GM19351 (cell line): ENCODE results near the gene ANTXR1.
A peak's percentile ranks its signal among the peaks of the same experiment; 100 is the strongest.
"Not testable (repeated sequence)": the region's sequence is repeated elsewhere in the genome, so short reads cannot be mapped to it uniquely, and the experiment has no call there.

Experiments
- ATAC-seq: cut with Tn5 transposase; IDR thresholded peaks from one replicate; pipeline ENCODE4 v1.9.1; 2021; ENCODE audit warnings: mild to moderate bottlenecking, moderate library complexity; ENCODE audit not compliant: unreplicated experiment

Gene ANTXR1

DNA sequence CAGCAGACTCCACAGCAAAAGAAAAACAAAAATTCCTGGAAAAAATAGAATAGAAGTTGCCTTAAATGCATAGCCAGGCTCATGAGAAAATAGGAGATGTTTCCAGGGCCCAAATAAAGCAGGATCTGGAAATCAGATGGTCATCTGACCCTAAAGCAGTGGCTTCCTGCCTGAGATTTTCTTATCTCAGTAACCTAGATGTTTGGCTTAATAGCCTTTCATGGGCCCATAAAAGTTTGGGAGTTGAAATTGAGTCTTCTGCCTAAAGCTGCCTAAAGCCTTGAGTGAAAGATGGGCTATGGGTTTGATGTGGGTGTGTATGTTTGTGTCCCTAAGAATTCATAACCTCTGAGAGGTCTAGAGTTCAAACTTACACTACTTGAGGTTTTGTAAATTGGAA is 149.1 kb downstream of the ANTXR1 start:
- ATAC-seq: no peak

DNA sequence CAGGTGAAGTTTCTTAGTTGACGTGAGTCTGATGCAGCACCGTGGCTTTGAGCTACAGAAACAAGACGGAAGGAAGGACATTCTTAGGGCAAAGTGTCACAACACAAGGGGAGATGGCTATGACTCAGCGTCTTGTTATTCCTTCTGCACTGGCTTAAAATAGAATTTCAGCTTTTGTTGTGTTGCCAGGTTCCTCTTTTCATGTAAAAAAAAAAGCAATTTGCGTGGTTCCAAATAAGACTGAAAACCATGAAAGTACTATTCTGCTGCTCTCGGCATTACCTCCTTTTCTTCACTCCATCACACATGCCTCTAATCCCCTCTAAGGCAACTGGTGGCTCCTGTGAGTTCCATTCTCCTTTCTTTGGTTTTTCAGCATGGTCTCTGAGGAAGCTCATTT is 150.1 kb downstream of the ANTXR1 start:
- ATAC-seq: peak; percentile 67

DNA sequence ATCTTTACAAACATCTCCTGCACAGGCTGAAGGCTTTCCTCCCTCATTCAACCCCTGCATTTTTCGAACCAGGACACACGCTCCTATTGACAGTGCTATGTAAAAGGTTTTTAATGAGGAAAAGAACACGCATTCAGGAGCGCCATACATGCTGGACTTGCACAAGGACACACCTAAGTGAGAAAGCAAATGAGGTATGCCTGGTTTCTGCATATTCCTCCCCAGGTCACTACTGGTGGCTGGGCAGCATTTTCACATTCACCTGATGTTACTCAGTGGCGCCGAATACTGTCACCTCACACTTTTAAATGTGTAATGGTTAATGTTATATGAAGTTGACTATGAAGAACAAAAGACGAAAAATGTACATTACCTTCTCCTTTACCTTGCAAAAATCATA is 150.6 kb downstream of the ANTXR1 start:
- no peak for ATAC-seq

DNA sequence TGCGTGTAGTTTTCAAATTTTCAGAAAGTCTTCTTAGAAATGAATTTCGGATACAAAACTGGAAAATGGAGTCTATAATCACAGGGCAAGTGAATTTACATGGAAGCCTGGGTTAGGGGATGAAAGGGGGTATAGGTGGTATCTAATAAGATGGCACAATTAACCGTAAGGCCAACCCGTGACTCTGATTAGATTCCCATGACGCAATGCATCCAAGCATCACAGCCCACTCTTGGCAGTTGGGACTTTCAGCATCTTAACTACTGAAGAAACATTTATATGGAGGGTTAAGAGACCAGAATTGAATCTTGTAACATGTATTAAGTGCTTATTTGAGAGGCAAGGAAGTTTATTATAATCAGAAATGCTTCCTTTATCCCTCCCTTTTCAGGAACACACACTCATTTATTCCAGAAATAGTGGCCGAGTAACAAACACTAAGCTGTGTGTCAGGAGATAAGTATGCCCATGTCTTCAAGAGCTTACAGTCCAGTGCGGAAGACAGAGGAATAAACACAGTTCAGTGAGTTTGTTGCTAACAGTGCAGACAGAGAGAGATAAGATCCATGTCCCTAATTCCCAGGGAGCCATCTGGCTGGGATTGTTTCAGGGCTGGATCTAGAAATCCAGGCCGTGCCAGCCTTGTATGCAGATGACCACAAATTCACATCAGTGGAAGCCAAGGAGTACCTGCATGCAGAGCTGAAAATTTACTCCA is 151.2 kb downstream of the ANTXR1 start:
- ATAC-seq: no peak

DNA sequence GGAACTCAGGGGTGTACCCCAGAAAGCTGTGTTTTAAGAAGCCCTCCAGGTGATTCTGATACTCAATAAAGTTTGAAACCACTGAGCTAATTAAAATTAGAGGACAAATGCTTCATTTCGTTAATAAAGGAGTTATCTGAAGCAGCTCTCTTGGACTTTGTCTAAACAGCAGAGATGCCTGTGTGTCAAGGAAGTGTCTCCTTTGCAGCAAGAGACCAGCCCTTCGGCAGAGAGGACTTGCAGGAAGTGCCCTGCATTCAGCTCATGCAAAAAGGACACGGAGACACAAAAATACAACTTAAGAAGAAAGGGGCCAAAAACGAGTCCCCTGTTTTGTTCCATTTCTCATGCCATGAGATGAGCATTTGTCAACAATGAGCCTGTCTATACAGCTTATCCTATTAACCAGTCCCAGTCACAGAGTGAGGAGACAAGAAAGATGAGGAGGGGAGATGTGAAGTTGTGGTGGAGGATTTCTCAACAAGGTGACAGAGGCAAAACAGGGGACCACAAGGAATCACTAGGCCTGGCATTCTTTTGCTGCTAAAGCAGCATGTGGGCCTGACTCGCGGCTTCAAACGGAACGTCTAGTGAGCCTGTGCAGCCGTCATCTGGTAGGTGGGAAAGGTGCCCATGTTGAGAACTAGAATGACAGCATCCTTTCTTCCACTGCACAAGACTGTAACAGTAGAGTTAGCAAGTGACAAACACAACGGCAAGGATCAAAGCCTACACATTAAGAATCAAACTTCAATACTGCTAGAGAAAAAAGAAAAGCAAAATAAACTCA is 152.3 kb downstream of the ANTXR1 start:
- ATAC-seq: no peak

DNA sequence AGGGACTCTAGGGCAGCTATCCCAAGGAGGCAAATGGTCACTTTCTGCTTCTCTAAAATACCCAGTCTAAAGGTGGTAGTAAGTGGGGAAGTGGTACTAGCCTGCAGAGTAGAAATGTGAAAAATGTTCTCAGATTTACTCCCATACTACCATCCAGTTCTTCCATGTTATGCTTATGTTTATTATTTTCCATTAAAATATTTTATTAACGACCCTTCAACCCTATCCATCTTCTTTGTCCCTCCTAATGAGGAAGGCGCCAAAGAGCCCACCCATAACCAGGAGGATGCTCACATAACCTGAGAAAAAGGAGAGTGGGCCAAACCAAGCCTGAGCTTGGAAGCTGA is 153.5 kb downstream of the ANTXR1 start:
- no peak for ATAC-seq

DNA sequence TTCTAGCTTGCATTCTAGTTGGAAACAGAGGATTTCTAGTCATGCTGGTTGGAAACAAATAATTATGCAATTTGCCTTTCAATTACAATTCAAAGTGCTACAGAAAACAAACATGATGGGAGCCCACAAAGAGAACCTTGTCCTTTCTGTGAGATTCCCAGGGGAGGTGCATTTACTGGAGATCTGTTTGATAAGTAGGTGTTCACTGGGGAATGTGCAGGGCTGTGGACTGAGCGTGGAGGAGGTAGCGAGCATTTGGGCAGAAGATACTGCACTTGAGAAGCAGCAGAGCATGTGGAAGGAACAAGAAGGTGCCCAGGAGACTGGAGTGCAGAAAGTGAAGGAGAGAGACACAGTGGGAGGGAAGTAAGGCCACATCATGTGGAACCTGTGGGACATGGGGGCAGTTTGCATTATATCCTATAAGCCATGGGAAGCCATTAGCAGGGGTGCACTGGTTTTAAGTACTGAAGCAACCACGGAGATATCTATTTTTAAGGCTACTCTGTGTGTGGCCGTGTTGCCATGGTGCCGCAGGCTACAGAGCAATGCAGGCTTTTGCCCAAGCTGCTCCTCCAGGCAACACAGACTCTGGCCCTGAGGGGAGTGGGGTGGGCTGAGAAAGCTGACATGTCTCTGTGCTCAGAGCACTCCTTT is 154.0 kb downstream of the ANTXR1 start:
- ATAC-seq: no peak

DNA sequence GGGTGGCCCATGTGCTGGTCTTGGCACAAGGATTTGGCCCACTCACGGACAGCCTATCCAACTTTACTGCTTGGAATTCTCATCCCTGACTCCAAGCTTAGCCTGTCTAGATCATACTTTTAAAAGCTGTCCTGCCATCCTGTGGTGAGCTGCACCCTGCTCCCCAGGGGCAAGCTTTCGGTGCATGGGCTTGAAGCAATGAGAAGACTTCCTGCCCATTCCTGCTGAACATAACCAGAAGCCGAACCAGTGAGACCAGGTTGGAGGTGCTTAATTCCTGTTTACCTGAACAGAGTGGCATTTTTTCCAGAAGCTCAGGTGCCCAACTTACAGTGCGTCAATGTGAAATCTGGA is 154.5 kb downstream of the ANTXR1 start:
- ATAC-seq: no peak

DNA sequence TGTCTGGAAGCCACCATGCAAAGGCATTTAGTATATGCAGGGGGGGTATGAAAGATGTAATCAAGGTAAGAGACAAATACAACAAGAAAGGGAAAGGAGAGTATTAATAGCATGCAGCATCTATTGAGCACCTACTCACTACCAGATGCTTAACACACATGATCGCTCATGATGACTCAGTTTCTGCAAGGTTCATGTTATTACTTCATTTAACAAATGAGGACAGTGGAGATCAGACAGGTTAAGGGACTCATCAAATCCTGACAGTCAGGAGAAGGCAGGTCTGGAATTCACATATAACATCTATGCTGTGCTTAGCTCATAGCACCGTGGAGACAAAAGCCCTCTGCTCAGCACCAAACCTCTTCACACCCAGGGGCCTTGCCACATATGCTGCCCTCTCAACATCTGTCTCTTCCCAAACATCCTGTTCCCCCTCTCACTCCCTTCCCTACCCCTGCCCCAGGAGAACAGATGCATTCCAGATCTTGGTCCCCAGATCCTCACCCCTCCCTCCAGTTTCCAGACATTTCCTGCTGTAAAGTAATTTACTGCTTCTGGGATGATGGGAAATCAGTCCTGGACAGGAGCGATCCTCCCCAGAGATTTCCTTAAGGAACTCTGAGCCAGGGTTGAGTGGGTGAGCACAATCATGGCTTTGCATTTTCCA is 155.3 kb downstream of the ANTXR1 start:
- ATAC-seq: no peak

DNA sequence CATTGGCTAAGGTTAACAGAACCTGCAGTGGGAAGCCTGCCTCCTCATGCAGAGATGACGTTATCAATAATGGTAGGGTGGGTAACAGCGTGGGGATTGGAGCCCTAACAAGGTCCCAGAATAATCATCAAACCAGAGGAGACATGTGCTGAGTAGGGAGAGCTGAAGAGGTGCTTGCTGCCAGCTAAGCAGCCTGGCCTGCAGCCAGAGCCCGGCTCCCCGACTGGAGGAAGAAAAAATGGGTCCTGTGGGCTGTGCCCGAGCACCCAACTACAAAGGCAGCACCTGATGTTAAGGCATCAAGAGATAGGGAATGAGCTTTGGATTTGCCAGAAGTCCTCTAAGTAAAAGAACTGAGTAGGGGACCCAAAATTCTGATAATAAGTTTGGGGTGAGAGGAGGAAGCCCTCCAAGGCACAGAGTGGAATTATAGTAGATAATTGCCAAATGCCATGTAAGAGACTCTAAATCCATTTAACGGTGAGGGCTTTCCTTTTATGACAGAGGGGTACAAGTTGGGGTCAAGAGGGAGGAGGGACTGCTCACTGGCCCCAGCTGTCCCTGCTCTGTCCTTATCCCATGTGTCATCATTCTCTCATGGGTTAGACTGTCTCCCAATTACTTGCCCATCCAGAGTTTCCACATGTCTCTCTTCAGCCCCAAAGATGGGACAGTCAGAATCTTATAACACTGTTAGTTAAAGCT is 156.1 kb downstream of the ANTXR1 start:
- no peak for ATAC-seq

DNA sequence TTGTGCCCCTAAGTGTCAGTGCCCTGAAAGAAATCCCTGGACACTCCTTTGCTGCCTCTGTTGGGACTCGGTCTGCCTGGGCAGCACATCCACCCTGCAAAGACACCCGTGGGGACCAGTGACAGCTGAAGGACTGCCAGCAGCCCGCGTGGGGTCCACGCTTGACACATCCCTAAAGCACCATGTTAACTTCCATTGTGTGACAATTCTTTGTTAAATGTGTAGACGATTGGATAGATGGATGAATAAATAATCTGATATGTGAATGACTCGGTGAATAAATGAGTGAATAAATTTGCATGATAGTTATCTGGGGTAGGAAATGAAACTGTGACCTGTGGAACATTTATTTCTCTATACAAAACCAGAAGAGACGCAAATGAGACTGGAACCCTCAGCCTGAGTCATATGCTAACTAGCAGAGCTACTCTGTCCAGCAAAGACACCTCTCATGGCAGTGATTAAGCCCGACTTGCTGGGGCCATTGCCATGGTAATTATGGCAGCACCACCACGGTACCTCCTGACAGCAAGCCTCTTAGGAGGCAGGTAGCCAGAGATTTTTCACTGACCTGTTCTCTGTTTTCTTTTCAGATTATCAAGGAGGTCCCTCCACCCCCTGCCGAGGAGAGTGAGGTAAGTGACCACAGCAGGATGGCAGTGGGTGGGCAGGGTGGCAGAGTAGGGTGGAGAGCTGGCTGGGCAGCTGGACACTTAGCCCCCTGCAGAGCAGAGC is 156.8 kb downstream of the ANTXR1 start:
- ATAC-seq: no peak

DNA sequence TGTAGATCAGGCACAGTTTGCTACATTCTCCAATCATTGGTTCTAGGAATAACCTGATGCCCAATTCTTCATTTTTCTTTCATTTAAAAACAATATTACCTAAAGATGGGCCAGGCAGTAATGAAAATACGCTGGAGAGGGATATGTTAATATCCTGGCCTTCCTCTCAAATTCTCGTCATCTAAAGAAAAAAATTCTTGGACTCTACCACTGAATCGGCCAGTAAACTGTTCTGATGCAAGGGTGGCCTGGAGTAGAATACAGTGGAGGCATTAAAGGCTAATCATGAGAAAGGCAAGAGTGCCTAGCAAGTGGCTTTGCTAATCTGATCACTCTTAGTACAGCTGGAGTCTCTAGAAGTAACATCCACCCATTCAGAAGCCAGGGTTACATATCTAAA is 157.7 kb downstream of the ANTXR1 start:
- ATAC-seq: no peak

DNA sequence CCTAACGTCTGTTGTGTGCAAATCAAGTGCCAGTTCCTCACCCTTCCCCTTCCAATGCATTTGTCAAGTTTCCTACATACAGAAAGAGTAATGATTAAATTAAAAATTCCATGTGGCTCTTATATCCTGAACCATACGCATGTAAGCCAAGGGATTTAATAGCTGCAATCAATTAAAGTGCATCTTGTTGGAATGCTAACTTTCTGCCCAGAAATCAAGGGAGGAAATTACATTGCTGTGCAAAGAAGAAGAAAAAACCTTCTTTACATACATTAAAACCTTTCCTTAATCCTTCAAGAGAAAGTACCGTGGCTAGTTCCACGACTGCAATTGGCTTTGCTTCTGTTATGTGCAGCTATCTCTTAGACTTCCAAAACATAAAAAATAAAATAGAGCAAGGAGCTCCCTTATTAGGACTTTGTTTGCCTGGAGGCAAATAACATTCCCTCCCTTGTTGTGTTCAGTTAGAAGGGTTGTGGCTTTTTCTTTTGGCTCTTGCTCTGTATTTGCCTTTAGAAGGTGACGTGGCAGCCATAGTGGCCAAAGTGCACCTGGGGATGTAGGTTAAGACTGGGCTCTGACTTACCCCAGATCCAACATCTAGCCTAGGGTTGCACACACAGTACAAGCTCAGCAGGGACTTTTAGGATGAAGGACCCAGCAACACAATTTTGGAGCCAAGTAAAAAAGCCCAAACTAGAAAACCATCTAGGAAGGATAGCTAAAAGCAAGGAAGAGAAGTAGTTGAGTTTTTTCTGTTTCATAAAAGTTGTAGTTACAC is 158.3 kb downstream of the ANTXR1 start:
- ATAC-seq: no peak

DNA sequence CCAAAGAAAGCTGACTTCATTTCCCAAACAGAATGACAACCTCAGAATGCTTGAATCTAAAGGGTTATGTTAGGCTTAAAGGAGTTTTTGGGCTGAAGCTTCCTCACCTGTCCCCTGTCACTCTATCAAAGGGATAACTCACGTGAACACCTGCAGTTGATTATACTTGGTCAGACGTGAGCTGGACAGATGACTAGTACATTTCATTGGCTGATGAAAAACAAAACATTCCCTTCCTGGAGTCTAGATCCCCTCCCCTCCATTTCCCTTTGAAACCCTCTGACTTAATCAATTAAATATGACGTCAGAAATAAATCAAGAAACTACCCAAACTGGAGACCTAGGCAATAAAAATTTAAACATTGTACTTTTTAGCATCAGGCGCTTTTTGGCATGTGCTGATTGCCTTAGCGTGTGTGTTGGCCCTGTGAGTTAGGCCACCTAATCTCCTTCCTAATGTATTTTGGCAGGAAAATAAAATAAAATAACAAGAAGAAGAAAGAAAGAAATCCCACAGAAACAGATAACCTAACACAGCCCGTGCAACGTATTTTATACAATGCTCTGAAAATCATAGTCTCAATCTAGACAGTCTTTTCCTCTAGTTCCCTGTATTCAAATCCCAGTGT is 159.0 kb downstream of the ANTXR1 start:
- no peak for ATAC-seq

DNA sequence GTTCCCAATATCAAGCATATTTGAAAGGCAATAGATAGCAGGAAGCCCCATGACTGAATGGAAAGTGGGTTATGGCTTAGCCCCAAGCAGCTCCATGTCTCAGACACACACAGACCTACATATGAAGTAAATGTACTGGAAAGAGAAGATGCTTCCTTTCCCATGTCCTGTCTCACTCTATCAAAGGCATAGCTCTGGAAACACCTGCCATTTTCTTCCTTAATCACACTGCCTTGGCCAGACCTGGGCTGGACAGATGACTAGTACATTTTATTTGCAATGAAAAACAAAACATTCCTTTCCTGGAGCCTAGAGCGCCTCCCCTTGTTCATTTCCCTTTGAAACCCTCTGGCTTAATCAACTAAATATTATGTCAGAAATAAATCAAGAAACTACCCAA is 160.7 kb downstream of the ANTXR1 start:
- no peak for ATAC-seq

DNA sequence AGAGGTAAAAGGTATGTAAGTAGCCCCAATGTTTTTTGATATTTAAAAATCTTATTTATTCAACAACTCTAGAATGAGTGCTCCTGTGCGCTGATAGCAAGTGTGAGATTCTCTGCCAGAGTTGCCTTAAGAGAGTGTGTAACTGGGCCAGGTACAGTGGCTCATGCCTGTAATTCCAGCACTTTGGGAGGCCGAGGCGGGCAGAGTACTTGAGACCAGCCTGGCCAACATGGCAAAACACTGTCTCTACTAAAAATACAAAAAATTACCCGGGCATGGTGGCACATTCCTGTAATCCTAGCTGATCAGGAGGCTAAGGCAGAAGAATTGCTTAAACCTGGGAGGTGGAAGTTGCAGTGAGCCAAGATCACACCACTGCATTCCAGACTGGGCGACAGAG is 161.2 kb downstream of the ANTXR1 start:
- not testable (repeated sequence) for ATAC-seq

DNA sequence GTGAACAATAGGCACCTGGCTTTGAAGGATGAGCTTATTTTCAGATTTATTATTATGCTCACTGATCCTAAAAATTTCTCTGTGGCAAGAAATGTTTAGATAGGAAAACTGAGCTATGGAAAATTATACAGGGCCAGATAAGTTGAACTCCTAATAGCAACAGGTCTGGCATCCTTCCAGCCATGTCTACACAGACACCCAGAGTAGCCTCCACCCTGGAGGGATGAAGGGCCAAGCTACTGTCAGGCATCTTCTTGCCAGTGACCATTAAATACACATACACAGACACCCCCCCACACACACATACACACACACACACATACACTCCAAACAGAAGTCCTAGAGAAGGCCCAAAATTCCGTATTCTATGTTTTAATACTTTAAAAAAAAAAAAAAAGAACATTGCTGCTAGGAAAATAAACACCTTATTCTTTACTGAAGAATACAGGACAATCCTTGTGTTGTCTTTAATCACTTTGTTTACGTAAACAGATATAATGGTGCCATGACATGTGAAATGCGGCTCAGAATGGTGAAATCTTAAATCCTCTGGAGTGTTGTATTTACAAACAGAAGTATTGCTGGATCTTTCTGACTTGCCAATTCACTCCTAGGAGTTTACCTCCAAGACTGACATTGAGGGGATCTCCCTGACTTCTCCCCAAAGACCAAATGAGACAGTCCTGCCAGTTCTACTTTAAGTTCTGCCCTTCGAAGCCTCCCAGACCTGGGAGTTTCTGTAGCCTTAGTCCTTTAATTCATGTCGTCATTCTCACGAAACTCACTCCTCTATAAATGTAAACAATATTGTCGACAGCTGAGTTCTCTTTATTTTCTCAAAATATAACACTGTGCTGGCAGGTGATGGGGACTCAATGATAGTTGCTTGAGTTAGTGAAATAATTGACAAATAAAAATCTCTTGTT is 163.1 kb downstream of the ANTXR1 start:
- no peak for ATAC-seq
